BJ (cell line): Measurements from ENCODE around the gene ACER3. TPM values are rescaled to one million over a fixed set of nuclear protein-coding genes. Genes with fewer than 3 reads are reported as not detected.

ENCODE experiments used
- CTCF ChIA-PET: fragments of 350-600 bp; formaldehyde crosslinking; extraction: SDS; loops from one replicate; lab custom pipeline; 2021; ENCODE audit warnings: antibody characterized with exemption, inconsistent platforms; lab: Yijun Ruan, JAX
- POLR2A ChIA-PET: fragments of 300-600 bp; sonication (Branson Sonifier 250); formaldehyde crosslinking; extraction: SDS; loops from one replicate; lab custom pipeline; 2021; ENCODE audit warnings: antibody characterized with exemption; lab: Charles Lee
- DNase-seq: peaks from one replicate; pipeline ENCODE4 v3.0.0-alpha.2; 2011; ENCODE audit warnings: low read depth
- H3K27me3 ChIP-seq: 2 replicates; pipeline ENCODE4 v1.6.0; 2011; ENCODE audit warnings: low read length; ENCODE audit not compliant: control insufficient read depth, insufficient read depth
- H3K36me3 ChIP-seq: 2 replicates; pipeline ENCODE4 v1.5.1; 2011; ENCODE audit warnings: low read length; ENCODE audit not compliant: control insufficient read depth, insufficient read depth
- H3K4me3 ChIP-seq: 2 replicates; pipeline ENCODE4 v1.5.1; 2011; ENCODE audit warnings: low read depth, mild to moderate bottlenecking, control low read depth, low read length
- polyA plus RNA-seq: library from polyadenylated mRNA; depleted of rRNA; stranded (reverse); fragments of >200 nt; gene quantifications from 2 replicates; pipeline ENCODE4 v1.2.3, GENCODE V29; 2011
- TF ChIP-seq, protein P1 (sequence below): IDR thresholded peaks from 2 replicates; pipeline ENCODE4 v1.5.1; 2011; ENCODE audit warnings: low read depth, mild to moderate bottlenecking, control low read depth, inconsistent platforms, low read length, moderate library complexity; ENCODE audit not compliant: insufficient read depth

The ACER3 gene
- polyA plus RNA-seq, 1 experiment: 9.7 TPM

GRCh38 chr11:76844511-76844910 is 16.2 kb upstream of the ACER3 start:
- H3K27me3 ChIP-seq: peaks cover 8% of the 10 kb centered on the region
- no peak for DNase-seq
- ChIA-PET POLR2A (no interaction called here), CTCF (no interaction called here)
- no peaks in the 10 kb centered on the region for H3K36me3 ChIP-seq
- H3K4me3 ChIP-seq: no peak overlapping the region
- TF ChIP-seq, protein P1, sequence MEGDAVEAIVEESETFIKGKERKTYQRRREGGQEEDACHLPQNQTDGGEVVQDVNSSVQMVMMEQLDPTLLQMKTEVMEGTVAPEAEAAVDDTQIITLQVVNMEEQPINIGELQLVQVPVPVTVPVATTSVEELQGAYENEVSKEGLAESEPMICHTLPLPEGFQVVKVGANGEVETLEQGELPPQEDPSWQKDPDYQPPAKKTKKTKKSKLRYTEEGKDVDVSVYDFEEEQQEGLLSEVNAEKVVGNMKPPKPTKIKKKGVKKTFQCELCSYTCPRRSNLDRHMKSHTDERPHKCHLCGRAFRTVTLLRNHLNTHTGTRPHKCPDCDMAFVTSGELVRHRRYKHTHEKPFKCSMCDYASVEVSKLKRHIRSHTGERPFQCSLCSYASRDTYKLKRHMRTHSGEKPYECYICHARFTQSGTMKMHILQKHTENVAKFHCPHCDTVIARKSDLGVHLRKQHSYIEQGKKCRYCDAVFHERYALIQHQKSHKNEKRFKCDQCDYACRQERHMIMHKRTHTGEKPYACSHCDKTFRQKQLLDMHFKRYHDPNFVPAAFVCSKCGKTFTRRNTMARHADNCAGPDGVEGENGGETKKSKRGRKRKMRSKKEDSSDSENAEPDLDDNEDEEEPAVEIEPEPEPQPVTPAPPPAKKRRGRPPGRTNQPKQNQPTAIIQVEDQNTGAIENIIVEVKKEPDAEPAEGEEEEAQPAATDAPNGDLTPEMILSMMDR: no peak

DNA sequence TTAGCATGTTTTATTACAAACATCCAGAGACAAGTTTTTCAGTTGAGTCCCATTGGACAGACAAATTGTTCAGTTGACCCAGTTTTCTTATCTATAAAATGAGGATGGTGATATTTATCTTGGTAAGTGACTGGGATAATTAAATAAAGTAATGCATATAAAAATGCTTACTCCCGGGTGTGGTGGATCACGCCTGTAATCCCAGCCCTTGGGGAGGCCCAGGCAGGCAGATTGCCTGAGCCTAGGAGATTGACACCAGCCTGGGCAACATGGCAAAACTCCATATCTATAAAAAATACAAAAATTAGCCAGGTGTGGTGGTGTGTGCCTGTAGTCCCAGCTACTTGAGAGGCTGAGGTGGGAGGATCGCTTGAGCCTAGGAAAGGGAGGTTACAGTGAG is 15.6 kb upstream of the ACER3 start:
- H3K4me3 ChIP-seq: no peak overlapping the region
- DNase-seq: no peak
- CTCF ChIA-PET: no interaction called here
- TF ChIP-seq, protein P1: no peak
- no peaks in the 10 kb centered on the region for H3K36me3 ChIP-seq
- POLR2A ChIA-PET: no interaction called here
- peaks cover 7% of the 10 kb centered on the region for H3K27me3 ChIP-seq

GRCh38 chr11:76846441-76846840 is 14.3 kb upstream of the ACER3 start:
- ChIA-PET POLR2A (no interaction called here), CTCF (no interaction called here)
- no peak for DNase-seq
- no peak overlapping the region for H3K4me3 ChIP-seq
- H3K27me3 ChIP-seq: peaks cover 7% of the 10 kb centered on the region
- TF ChIP-seq, protein P1: no peak
- no peaks in the 10 kb centered on the region for H3K36me3 ChIP-seq

- no peak for DNase-seq
- TF ChIP-seq, protein P1: no peak
- ChIA-PET POLR2A (no interaction called here), CTCF (interaction anchor here (0.7 kb wide), 1 partner anchor 24 kb away, joined by 4 read pairs; no protein-coding TSS in a partner anchor)
- no peak overlapping the region for H3K4me3 ChIP-seq
- H3K36me3 ChIP-seq: no peaks in the 10 kb centered on the region
- H3K27me3 ChIP-seq: peaks cover 6% of the 10 kb centered on the region
Measured at GRCh38 chr11:76849376-76849775, 11.3 kb upstream of the ACER3 start.

DNA sequence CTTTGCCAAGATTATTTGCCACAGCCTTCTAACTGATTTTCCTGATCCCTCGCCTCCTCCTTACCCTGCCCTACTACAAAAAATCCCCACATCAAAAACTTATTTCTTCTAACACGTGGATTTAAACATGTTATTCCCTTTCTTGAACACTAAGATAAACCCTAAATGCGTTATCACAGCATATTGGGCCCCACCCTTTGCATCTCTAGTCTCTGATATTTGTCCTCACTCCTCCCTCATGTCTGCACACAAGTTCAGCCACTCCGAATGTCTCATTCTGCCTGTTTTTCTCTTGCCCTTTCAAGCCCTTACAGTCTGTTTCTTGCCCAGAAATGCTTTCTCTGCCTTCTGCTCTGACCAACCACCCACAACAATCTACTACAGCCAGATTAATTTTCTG is 10.6 kb upstream of the ACER3 start:
- DNase-seq: no peak
- ChIA-PET CTCF (interaction anchor here (0.7 to 1.4 kb wide), 2 partner anchors 24 to 40 kb away, joined by 3 to 4 read pairs; no protein-coding TSS in a partner anchor), POLR2A (no interaction called here)
- TF ChIP-seq, protein P1: no peak
- peaks cover 6% of the 10 kb centered on the region; the same call in 1 of the 2 replicates for H3K27me3 ChIP-seq
- no peak overlapping the region for H3K4me3 ChIP-seq
- no peaks in the 10 kb centered on the region for H3K36me3 ChIP-seq
